DOHH2 (cell line): Measurements from ENCODE around the gene CLDN3.

ENCODE experiments used
- EZH2phosphoT487 ChIP-seq: fragments of 200-600 bp; sonication (generic); IDR thresholded peaks from 2 replicates; pipeline ENCODE4 v1.6.1; 2017; ENCODE audit warnings: borderline replicate concordance, mild to moderate bottlenecking, antibody characterized with exemption, low read length, moderate library complexity, mixed read lengths
- TF ChIP-seq, protein P1 (sequence below): fragments of 200-600 bp; sonication (generic); IDR thresholded peaks from one replicate; pipeline ENCODE4 v1.5.1; 2014; ENCODE audit warnings: antibody characterized with exemption, mild to moderate bottlenecking, low read depth, low read length; ENCODE audit not compliant: poor library complexity, severe bottlenecking

DNA sequence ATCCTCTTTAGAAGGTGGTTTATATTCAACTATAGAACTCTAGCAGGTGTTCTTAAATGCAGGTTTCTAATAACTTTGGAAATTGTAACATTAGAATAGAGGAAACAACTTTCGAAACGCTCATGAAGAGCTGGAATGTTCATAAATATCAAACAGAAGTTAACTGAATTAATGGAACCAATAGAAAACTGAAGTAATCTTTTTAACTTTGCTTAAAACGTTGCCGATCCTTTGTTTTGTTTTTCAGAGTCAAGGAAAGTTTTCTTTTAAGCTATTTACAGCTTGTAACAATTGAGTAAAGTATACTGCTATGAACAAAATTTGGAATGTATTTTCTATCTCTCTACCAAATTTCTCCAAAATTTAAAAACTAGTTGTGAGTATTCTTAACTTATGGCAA lies 19.0 kb upstream of the CLDN3 start:
- TF ChIP-seq, protein P1, sequence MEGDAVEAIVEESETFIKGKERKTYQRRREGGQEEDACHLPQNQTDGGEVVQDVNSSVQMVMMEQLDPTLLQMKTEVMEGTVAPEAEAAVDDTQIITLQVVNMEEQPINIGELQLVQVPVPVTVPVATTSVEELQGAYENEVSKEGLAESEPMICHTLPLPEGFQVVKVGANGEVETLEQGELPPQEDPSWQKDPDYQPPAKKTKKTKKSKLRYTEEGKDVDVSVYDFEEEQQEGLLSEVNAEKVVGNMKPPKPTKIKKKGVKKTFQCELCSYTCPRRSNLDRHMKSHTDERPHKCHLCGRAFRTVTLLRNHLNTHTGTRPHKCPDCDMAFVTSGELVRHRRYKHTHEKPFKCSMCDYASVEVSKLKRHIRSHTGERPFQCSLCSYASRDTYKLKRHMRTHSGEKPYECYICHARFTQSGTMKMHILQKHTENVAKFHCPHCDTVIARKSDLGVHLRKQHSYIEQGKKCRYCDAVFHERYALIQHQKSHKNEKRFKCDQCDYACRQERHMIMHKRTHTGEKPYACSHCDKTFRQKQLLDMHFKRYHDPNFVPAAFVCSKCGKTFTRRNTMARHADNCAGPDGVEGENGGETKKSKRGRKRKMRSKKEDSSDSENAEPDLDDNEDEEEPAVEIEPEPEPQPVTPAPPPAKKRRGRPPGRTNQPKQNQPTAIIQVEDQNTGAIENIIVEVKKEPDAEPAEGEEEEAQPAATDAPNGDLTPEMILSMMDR: no peak
- TF ChIP-seq EZH2phosphoT487: no peak
